ENCODE results near the gene INSC. TPM values are rescaled to one million over a fixed set of nuclear protein-coding genes. Genes with fewer than 3 reads are reported as not detected.

The INSC gene
- total RNA-seq, 1 experiment from 2014 or later: not detected

DNA sequence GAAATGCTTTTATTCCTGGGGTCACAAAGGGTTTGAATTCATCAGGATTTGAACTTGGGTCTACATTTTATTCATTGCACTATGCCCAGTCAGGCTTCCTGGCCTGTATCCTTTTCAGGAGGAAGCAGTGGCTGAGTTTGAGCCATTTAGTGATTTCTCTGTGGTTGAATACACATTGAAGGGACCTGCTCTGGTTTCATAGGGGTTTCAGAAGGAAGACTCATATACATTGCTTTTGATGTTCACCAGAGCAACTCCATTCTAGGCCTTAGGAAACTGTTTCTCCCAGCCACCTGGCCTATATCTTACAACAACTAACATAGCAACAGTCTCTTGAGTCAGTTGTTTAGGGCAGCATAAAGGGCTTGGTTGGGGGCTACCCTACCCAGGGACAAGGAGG is 165.7 kb downstream of the INSC start:
- no peaks in the 10 kb centered on the region for H3K4me1 Mint-ChIP-seq (ENCODE audit: low read depth, unreplicated experiment)
- no peak overlapping the region for H3K4me3 ChIP-seq (ENCODE audit: low read depth, low read length)
- no peaks in the 10 kb centered on the region for H3K36me3 ChIP-seq (ENCODE audit: control insufficient read depth, insufficient read depth, low read length)
- H3K9me3 Mint-ChIP-seq (ENCODE audit: unreplicated experiment): no peaks in the 10 kb centered on the region
- ChIA-PET POLR2A (no interaction called here), CTCF (no interaction called here)
- no peaks in the 10 kb centered on the region for H3K9me3 ChIP-seq
- no TSS peak for BruUV-seq (replicated peaks)
- H3K4me3 Mint-ChIP-seq (ENCODE audit: unreplicated experiment): no peak overlapping the region
- no peaks in the 10 kb centered on the region for H3K4me1 ChIP-seq
- H3K27ac Mint-ChIP-seq (ENCODE audit: unreplicated experiment): no peak overlapping the region
- peaks cover 6% of the 10 kb centered on the region for H3K27me3 Mint-ChIP-seq (ENCODE audit: insufficient read depth, unreplicated experiment)
- intact Hi-C loops (cut with micrococcal nuclease; ENCODE audit: unreplicated experiment): no loop called here
- H3K36me3 Mint-ChIP-seq (ENCODE audit: insufficient read depth, unreplicated experiment): no peaks in the 10 kb centered on the region
- TF ChIP-seq, protein P1, sequence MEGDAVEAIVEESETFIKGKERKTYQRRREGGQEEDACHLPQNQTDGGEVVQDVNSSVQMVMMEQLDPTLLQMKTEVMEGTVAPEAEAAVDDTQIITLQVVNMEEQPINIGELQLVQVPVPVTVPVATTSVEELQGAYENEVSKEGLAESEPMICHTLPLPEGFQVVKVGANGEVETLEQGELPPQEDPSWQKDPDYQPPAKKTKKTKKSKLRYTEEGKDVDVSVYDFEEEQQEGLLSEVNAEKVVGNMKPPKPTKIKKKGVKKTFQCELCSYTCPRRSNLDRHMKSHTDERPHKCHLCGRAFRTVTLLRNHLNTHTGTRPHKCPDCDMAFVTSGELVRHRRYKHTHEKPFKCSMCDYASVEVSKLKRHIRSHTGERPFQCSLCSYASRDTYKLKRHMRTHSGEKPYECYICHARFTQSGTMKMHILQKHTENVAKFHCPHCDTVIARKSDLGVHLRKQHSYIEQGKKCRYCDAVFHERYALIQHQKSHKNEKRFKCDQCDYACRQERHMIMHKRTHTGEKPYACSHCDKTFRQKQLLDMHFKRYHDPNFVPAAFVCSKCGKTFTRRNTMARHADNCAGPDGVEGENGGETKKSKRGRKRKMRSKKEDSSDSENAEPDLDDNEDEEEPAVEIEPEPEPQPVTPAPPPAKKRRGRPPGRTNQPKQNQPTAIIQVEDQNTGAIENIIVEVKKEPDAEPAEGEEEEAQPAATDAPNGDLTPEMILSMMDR (IDR thresholded peaks at IDR 0.05; ENCODE audit: insufficient read depth in 1 of 2, low read depth in 1 of 2, low read length in 1 of 2, severe bottlenecking in 1 of 2, unreplicated experiment in 1 of 2): no peak
- no peak for DNase-seq
- H3K27me3 ChIP-seq (replicated peaks; ENCODE audit: control insufficient read depth, insufficient read depth, low read length): no peaks in the 10 kb centered on the region; the same call in 1 of the 2 replicates

DNA sequence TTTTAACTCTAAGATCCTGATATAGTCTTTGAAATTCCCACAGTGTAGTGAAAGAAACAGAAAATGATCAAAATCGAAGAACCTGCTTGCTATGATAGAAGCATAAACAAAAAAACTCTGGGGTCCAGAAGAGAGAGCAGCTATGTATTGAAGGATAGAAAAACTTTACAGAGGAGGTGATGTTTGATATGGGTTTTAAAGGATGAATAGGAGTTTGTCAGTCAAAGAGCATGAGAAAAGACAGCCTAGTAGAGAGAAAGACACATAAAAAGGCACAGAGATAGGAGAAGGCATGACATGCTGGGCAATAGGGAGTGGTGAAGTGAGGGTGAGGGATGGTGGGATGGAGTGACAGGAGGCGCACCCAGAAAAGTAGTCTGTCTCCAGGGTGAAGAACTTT is 168.0 kb downstream of the INSC start:
- TF ChIP-seq, protein P1 (IDR thresholded peaks at IDR 0.05; ENCODE audit: insufficient read depth in 1 of 2, low read depth in 1 of 2, low read length in 1 of 2, severe bottlenecking in 1 of 2, unreplicated experiment in 1 of 2): no peak
- no peak overlapping the region for H3K4me3 ChIP-seq (ENCODE audit: low read depth, low read length)
- ChIA-PET POLR2A (no interaction called here), CTCF (no interaction called here)
- no peaks in the 10 kb centered on the region for H3K36me3 Mint-ChIP-seq (ENCODE audit: insufficient read depth, unreplicated experiment)
- no peaks in the 10 kb centered on the region for H3K4me1 ChIP-seq
- intact Hi-C loops (cut with micrococcal nuclease; ENCODE audit: unreplicated experiment): no loop called here
- peaks cover 6% of the 10 kb centered on the region for H3K27me3 Mint-ChIP-seq (ENCODE audit: insufficient read depth, unreplicated experiment)
- BruUV-seq (replicated peaks): no TSS peak
- no peak for DNase-seq
- H3K4me3 Mint-ChIP-seq (ENCODE audit: unreplicated experiment): no peak overlapping the region
- no peaks in the 10 kb centered on the region for H3K36me3 ChIP-seq (ENCODE audit: control insufficient read depth, insufficient read depth, low read length)
- H3K9me3 ChIP-seq: no peaks in the 10 kb centered on the region
- no peaks in the 10 kb centered on the region for H3K4me1 Mint-ChIP-seq (ENCODE audit: low read depth, unreplicated experiment)
- H3K27ac Mint-ChIP-seq (ENCODE audit: unreplicated experiment): no peak overlapping the region
- H3K27me3 ChIP-seq (replicated peaks; ENCODE audit: control insufficient read depth, insufficient read depth, low read length): no peaks in the 10 kb centered on the region; the same call in 1 of the 2 replicates
- H3K9me3 Mint-ChIP-seq (ENCODE audit: unreplicated experiment): no peaks in the 10 kb centered on the region

DNA sequence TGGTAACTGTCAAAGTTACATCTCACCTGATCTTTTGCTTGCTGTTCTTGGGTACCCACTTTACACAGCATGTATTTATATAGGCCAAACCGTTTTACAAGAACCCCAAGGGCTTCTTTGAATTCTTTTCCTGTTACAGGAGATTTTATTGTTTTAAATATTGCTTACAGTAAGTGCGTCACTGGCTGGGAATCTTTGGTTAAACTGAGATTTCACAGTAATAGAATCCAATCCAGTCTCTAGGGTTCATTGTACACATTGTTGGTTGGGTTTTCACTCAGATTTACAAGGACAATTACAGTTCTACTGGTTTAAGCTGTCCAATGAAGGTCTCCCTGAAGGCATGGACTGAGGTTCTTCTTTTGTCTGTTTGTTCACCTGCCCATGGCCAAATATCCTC is 171.7 kb downstream of the INSC start:
- no peak overlapping the region for H3K4me3 Mint-ChIP-seq (ENCODE audit: unreplicated experiment)
- ChIA-PET POLR2A (no interaction called here), CTCF (interaction anchor here (0.7 kb wide), 1 partner anchor 185 kb away, joined by 3 read pairs; no protein-coding TSS in a partner anchor)
- Histone ChIP-seq H3K36me3 (ENCODE audit: control insufficient read depth, insufficient read depth, low read length) (no peaks in the 10 kb centered on the region), H3K4me1 (no peaks in the 10 kb centered on the region), H3K9me3 (no peaks in the 10 kb centered on the region), H3K27me3 (replicated peaks; ENCODE audit: control insufficient read depth, insufficient read depth, low read length) (no peaks in the 10 kb centered on the region; the same call in 1 of the 2 replicates), H3K4me3 (ENCODE audit: low read depth, low read length) (no peak overlapping the region)
- no peaks in the 10 kb centered on the region for H3K4me1 Mint-ChIP-seq (ENCODE audit: low read depth, unreplicated experiment)
- no TSS peak for BruUV-seq (replicated peaks)
- no peaks in the 10 kb centered on the region for H3K9me3 Mint-ChIP-seq (ENCODE audit: unreplicated experiment)
- H3K27me3 Mint-ChIP-seq (ENCODE audit: insufficient read depth, unreplicated experiment): peaks cover 12% of the 10 kb centered on the region
- no peak overlapping the region for H3K27ac Mint-ChIP-seq (ENCODE audit: unreplicated experiment)
- TF ChIP-seq, protein P1 (IDR thresholded peaks at IDR 0.05; ENCODE audit: insufficient read depth in 1 of 2, low read depth in 1 of 2, low read length in 1 of 2, severe bottlenecking in 1 of 2, unreplicated experiment in 1 of 2): no peak
- intact Hi-C loops (cut with micrococcal nuclease; ENCODE audit: unreplicated experiment): no loop called here
- no peak for DNase-seq
- no peaks in the 10 kb centered on the region for H3K36me3 Mint-ChIP-seq (ENCODE audit: insufficient read depth, unreplicated experiment)
